GM12864 (cell line): ENCODE data around the gene GPR108.

ENCODE experiments used
- DNase-seq: peaks from one replicate; pipeline ENCODE4 v3.0.0-alpha.2; 2011; ENCODE audit warnings: low read depth
- H3K4me3 ChIP-seq: 2 replicates; pipeline ENCODE4 v1.5.1; 2011; ENCODE audit warnings: mild to moderate bottlenecking, low read depth, low read length, control low read depth
- TF ChIP-seq, protein P1 (sequence below): IDR thresholded peaks from 2 replicates; pipeline ENCODE4 v1.5.1; 2011; ENCODE audit warnings: low read depth, mild to moderate bottlenecking, moderate library complexity, low read length, control low read depth, inconsistent platforms; ENCODE audit errors: missing control alignments

The GPR108 gene

GRCh38 chr19:6683971-6684370 lies 53.4 kb downstream of the GPR108 start:
- TF ChIP-seq, protein P1, sequence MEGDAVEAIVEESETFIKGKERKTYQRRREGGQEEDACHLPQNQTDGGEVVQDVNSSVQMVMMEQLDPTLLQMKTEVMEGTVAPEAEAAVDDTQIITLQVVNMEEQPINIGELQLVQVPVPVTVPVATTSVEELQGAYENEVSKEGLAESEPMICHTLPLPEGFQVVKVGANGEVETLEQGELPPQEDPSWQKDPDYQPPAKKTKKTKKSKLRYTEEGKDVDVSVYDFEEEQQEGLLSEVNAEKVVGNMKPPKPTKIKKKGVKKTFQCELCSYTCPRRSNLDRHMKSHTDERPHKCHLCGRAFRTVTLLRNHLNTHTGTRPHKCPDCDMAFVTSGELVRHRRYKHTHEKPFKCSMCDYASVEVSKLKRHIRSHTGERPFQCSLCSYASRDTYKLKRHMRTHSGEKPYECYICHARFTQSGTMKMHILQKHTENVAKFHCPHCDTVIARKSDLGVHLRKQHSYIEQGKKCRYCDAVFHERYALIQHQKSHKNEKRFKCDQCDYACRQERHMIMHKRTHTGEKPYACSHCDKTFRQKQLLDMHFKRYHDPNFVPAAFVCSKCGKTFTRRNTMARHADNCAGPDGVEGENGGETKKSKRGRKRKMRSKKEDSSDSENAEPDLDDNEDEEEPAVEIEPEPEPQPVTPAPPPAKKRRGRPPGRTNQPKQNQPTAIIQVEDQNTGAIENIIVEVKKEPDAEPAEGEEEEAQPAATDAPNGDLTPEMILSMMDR = no peak
- H3K4me3 ChIP-seq = no peak overlapping the region
- DNase-seq = no peak

DNA sequence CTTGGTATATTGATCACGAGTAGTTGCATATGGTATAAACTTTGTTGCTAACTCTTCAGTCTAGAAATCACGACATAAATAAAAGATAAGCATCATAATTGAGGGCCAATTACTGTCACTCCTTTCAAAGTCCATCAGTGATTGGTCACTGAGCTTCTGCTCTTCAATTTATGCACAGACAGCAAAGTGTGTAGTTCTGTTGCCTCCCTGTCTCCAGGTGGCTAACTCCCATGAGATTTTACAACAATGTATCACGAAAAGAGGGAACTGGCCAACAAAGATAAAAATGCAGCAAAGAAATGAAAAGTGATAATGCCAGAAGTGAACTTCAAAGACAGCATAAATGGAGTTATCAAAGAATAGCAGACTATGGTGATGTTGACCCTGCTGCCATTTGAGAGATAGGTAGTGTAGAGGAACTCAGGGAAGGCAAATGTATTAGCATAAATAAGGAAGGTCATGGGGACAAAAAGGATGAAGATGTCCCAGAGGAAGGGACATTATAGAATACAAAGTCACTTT lies 54.7 kb downstream of the GPR108 start:
- TF ChIP-seq, protein P1 = no peak
- no peak overlapping the region for H3K4me3 ChIP-seq
- DNase-seq = no peak

- DNase-seq = no peak
- TF ChIP-seq, protein P1 = no peak
- no peak overlapping the region for H3K4me3 ChIP-seq
Observed at GRCh38 chr19:6680141-6680540, 57.2 kb downstream of the GPR108 start.
